K562 (cell line): Measurements from ENCODE around the gene ZKSCAN4. TPM values are rescaled to one million over a fixed set of nuclear protein-coding genes. Genes with fewer than 3 reads are reported as not detected.

Experiments used
- ATF1 ChIP-seq, 2 experiments: fragments of 450-650 bp in 1 of 2; IDR thresholded peaks; 2 replicates each; pipeline ENCODE4 v1.6.1; 2016; ENCODE audit warnings: missing compliant biosample characterization in 1 of 2, missing genetic modification characterization in 1 of 2
- BDP1 ChIP-seq: IDR thresholded peaks from 3 replicates; pipeline ENCODE4 v1.6.1; 2011; ENCODE audit not compliant: insufficient read length, insufficient read depth
- DLX4 ChIP-seq: fragments of 250-450 bp; sonication (Bioruptor Pico); IDR thresholded peaks from 2 replicates; pipeline ENCODE4 v1.6.1; 2021; ENCODE audit warnings: mild to moderate bottlenecking
- ESRRB ChIP-seq: fragments of 250-450 bp; sonication (Bioruptor Pico); IDR thresholded peaks from 2 replicates; pipeline ENCODE4 v1.5.0; 2020; ENCODE audit warnings: mild to moderate bottlenecking, moderate library complexity, borderline replicate concordance
- HNRNPLL ChIP-seq: fragments of 200-400 bp; formaldehyde crosslinking; IDR thresholded peaks from 2 replicates; pipeline ENCODE4 v1.6.1; 2017; ENCODE audit warnings: low read length, low read depth, mild to moderate bottlenecking; ENCODE audit not compliant: poor library complexity, severe bottlenecking
- IFI16 ChIP-seq: fragments of 250-450 bp; sonication (Bioruptor Pico); IDR thresholded peaks from 2 replicates; pipeline ENCODE4 v2.1.2; 2022; ENCODE audit warnings: mild to moderate bottlenecking, inconsistent platforms
- KAT7 ChIP-seq: sonication (generic); formaldehyde crosslinking; IDR thresholded peaks from 2 replicates; pipeline ENCODE4 v1.8.0; 2022; ENCODE audit warnings: missing genetic modification reagents, mild to moderate bottlenecking, borderline replicate concordance
- KAT8 ChIP-seq: fragments of 450-650 bp; IDR thresholded peaks from 2 replicates; pipeline ENCODE4 v1.6.1; 2016; ENCODE audit warnings: low read depth, mild to moderate bottlenecking
- MYC ChIP-seq, 2 experiments: fragments of 250-450 bp in 1 of 2; sonication (Bioruptor Pico) in 1 of 2; IDR thresholded peaks; 2 replicates each; pipeline versions ENCODE4 v1.5.1 to v1.6.1; 2012 to 2021; ENCODE audit warnings: low read depth in 2 of 2, borderline replicate concordance in 1 of 2, improper control_type of control experiment in 1 of 2, low read length in 1 of 2, mild to moderate bottlenecking in 1 of 2, moderate library complexity in 1 of 2
- NCOA1 ChIP-seq: fragments of 450-650 bp; IDR thresholded peaks from 2 replicates; pipeline ENCODE4 v1.6.1; 2016; ENCODE audit warnings: low read depth
- SMARCA4 ChIP-seq: fragments of 450-650 bp; IDR thresholded peaks from 2 replicates; pipeline ENCODE4 v1.6.1; 2016
- ZNF584 ChIP-seq: fragments of 200-800 bp; sonication (Bioruptor generic); IDR thresholded peaks from 2 replicates; pipeline ENCODE4 v1.6.1; 2016; ENCODE audit warnings: low read depth, mild to moderate bottlenecking, missing genetic modification characterization, missing compliant biosample characterization
- ZNF76 ChIP-seq: fragments of 250-450 bp; sonication (Bioruptor Pico); IDR thresholded peaks from 2 replicates; pipeline ENCODE4 v1.4.0; 2020; ENCODE audit warnings: mild to moderate bottlenecking, moderate library complexity, borderline replicate concordance
- polyA plus RNA-seq, 8 experiments: library from polyadenylated mRNA; depleted of rRNA in 4 of 8; stranded (reverse) in 5 of 8; unstranded in 3 of 8; fragments of >200 nt; fragmentation: Nextera tagmentation in 2 of 8; fragmentation: Illumina TruSeq in 1 of 8; extraction: Ambion mirVana in 2 of 8; extraction: Trizol in 1 of 8; gene quantifications; 2 replicates each; pipeline versions ENCODE4 v1.2.1 to v1.2.3, GENCODE V29; 2011 to 2014; ENCODE audit warnings: inconsistent platforms in 1 of 8, missing spikeins in 1 of 8
- total RNA-seq, 7 experiments: library from RNA; depleted of rRNA in 6 of 7; stranded (reverse); fragments of >200 nt in 6 of 7; fragmentation: Illumina TruSeq in 2 of 7; extraction: Trizol in 2 of 7; gene quantifications; 2 replicates each; pipeline versions ENCODE4 v1.2.1 to v1.2.3, GENCODE V29; 2011 to 2021; ENCODE audit warnings: low replicate concordance in 1 of 7

The ZKSCAN4 gene
- total and polyA plus RNA-seq, 9 of the 15 experiments (the other 6 are each of a cell fraction or from before 2014, with no cell fraction given) = 1.2 to 5.3 (median 4.7) TPM

GRCh38 chr6:28248916-28249315, 3.2 kb downstream of the ZKSCAN4 start (continued):
- no peak for TF ChIP-seq BDP1
- TF ChIP-seq HNRNPLL = no peak
- no peak for TF ChIP-seq SMARCA4
- no peak for TF ChIP-seq NCOA1
- no peak for TF ChIP-seq MYC (IDR thresholded peaks at IDR 0.05; ENCODE audit: low read depth, low read length)
- no peak for TF ChIP-seq MYC (CRISPR knock-in tag; IDR thresholded peaks at IDR 0.05; ENCODE audit: borderline replicate concordance, low read depth)
- no peak for TF ChIP-seq KAT8
- TF ChIP-seq ESRRB = no peak
- no peak for TF ChIP-seq ZNF584
- TF ChIP-seq KAT7 (CRISPR knock-in tag) = no peak
- TF ChIP-seq DLX4 (CRISPR knock-in tag) = no peak
- no peak for TF ChIP-seq IFI16 (CRISPR knock-in tag)
- no peak for TF ChIP-seq ZNF76 (CRISPR knock-in tag)
- no peak for TF ChIP-seq ATF1 (CRISPR knock-in tag; IDR thresholded peaks at IDR 0.05)
- TF ChIP-seq ATF1 (tag; IDR thresholded peaks at IDR 0.05) = no peak
